Tongue (tissue), 2 donors: ENCODE results near the gene UBE2J2. TPM values are rescaled to one million over a fixed set of nuclear protein-coding genes. Genes with fewer than 3 reads are reported as not detected.

ENCODE experiments used
- DNase-seq: peaks from one replicate; pipeline ENCODE4 v3.0.0-alpha.2; 2015
- total RNA-seq: library from RNA; depleted of rRNA; stranded (reverse); fragments of >200 nt; gene quantifications from one replicate; pipeline ENCODE4 v1.2.3, GENCODE V29; 2014

UBE2J2 gene
- total RNA-seq, 1 donor from 2014 or later: 34.6 TPM

GRCh38 chr1:1226566-1227362, 46.9 kb downstream of the UBE2J2 start:
- DNase-seq: no peak

- no peak for DNase-seq
Measured at GRCh38 chr1:1225913-1226312, 47.7 kb downstream of the UBE2J2 start.

GRCh38 chr1:1225238-1225845, 48.3 kb downstream of the UBE2J2 start:
- DNase-seq: no peak

GRCh38 chr1:1223891-1224290, 49.8 kb downstream of the UBE2J2 start:
- DNase-seq: no peak

- DNase-seq: no peak
Measured at GRCh38 chr1:1223321-1223720, 50.3 kb downstream of the UBE2J2 start.

- DNase-seq: no peak
Measured at GRCh38 chr1:1222575-1223225, 51.0 kb downstream of the UBE2J2 start.

- no peak for DNase-seq
Measured at GRCh38 chr1:1221887-1222574, 51.6 kb downstream of the UBE2J2 start.

- no peak for DNase-seq
Measured at GRCh38 chr1:1220197-1220596, 53.5 kb downstream of the UBE2J2 start.

GRCh38 chr1:1219341-1219740, 54.3 kb downstream of the UBE2J2 start:
- DNase-seq: no peak

GRCh38 chr1:1218524-1219200, 55.0 kb downstream of the UBE2J2 start:
- DNase-seq: no peak

- no peak for DNase-seq
Measured at GRCh38 chr1:1217621-1218523, 55.8 kb downstream of the UBE2J2 start.

- DNase-seq: no peak
Measured at GRCh38 chr1:1216770-1217620, 56.7 kb downstream of the UBE2J2 start.

- DNase-seq: no peak
Measured at GRCh38 chr1:1215881-1216605, 57.6 kb downstream of the UBE2J2 start.

GRCh38 chr1:1215080-1215676, 58.5 kb downstream of the UBE2J2 start:
- DNase-seq: no peak

GRCh38 chr1:1213345-1214265, 60.0 kb downstream of the UBE2J2 start, which contains the start of gene TNFRSF4:
TNFRSF4 (minus strand) TSS chr1:1214153; CDS start chr1:1214127, 26 bp downstream.
- DNase-seq: no peak

GRCh38 chr1:1212780-1213344, 60.8 kb downstream of the UBE2J2 start:
- no peak for DNase-seq
